SW480 (cell line): Measurements from ENCODE around the gene TMEM123.

Experiments used
- DNase-seq: peaks from one replicate; pipeline ENCODE4 v3.0.0-alpha.2; 2016; ENCODE audit warnings: low spot score

The TMEM123 gene

GRCh38 chr11:102471474-102471873 lies 18.9 kb upstream of the TMEM123 start:
- no peak for DNase-seq

- no peak for DNase-seq
Observed at GRCh38 chr11:102470251-102470650, 17.7 kb upstream of the TMEM123 start.

- no peak for DNase-seq
Observed at GRCh38 chr11:102469196-102469821, 16.7 kb upstream of the TMEM123 start.

- DNase-seq: no peak
Observed at GRCh38 chr11:102468616-102469195, 16.1 kb upstream of the TMEM123 start.

- DNase-seq: no peak
Observed at GRCh38 chr11:102467853-102468580, 15.5 kb upstream of the TMEM123 start.

GRCh38 chr11:102467080-102467708 lies 14.6 kb upstream of the TMEM123 start:
- DNase-seq: no peak

GRCh38 chr11:102465696-102466095 lies 13.1 kb upstream of the TMEM123 start:
- DNase-seq: no peak

GRCh38 chr11:102464859-102465500 lies 12.4 kb upstream of the TMEM123 start:
- DNase-seq: no peak

GRCh38 chr11:102464037-102464436 lies 11.5 kb upstream of the TMEM123 start:
- DNase-seq: no peak

- no peak for DNase-seq
Observed at GRCh38 chr11:102462610-102463009, 10.0 kb upstream of the TMEM123 start.

GRCh38 chr11:102459393-102459792 lies 6.8 kb upstream of the TMEM123 start:
- DNase-seq: no peak

- no peak for DNase-seq
Observed at GRCh38 chr11:102458548-102458947, 6.0 kb upstream of the TMEM123 start.

GRCh38 chr11:102457865-102458264 lies 5.3 kb upstream of the TMEM123 start:
- DNase-seq: no peak

- DNase-seq: no peak
Observed at GRCh38 chr11:102457056-102457677, 4.6 kb upstream of the TMEM123 start.

- DNase-seq: no peak
Observed at GRCh38 chr11:102456381-102456780, 3.8 kb upstream of the TMEM123 start.

GRCh38 chr11:102453921-102454320 lies 1.4 kb upstream of the TMEM123 start:
- no peak for DNase-seq

GRCh38 chr11:102453302-102453695 lies 734 bp upstream of the TMEM123 start:
- peak; percentile 17 for DNase-seq

GRCh38 chr11:102451681-102452460 lies 694 bp downstream of the TMEM123 start:
- DNase-seq: peak; percentile 78

GRCh38 chr11:102451041-102451680 lies 1.4 kb downstream of the TMEM123 start:
- no peak for DNase-seq
